ENCODE measurements around the gene RNASE4.
"Not testable (repeated sequence)": the region's sequence is repeated elsewhere in the genome, so short reads cannot be mapped to it uniquely, and the experiment has no call there.

RNASE4 gene

GRCh38 chr14:20734430-20734806 is 50.1 kb downstream of the RNASE4 start:
- no peak for DNase-seq

- not testable (repeated sequence) for DNase-seq
Observed at GRCh38 chr14:20738292-20738691, 53.9 kb downstream of the RNASE4 start.

GRCh38 chr14:20742132-20742531 is 57.8 kb downstream of the RNASE4 start:
- DNase-seq: no peak

- no peak for DNase-seq
Observed at GRCh38 chr14:20743556-20743955, 59.2 kb downstream of the RNASE4 start.

- DNase-seq: no peak
Observed at GRCh38 chr14:20745571-20746358, 61.4 kb downstream of the RNASE4 start, which contains the start of gene EDDM3A. TSS of gene EDDM3A (plus strand) at chr14:20745887. CDS start at chr14:20747581, 1,694 bp downstream.

- no peak for DNase-seq
Observed at GRCh38 chr14:20746566-20746965, 62.2 kb downstream of the RNASE4 start.

GRCh38 chr14:20748439-20748838 is 64.1 kb downstream of the RNASE4 start:
- no peak for DNase-seq

- no peak for DNase-seq
Observed at GRCh38 chr14:20750194-20750593, 65.8 kb downstream of the RNASE4 start.
